Measurements from ENCODE around the gene BABAM2.

DNA sequence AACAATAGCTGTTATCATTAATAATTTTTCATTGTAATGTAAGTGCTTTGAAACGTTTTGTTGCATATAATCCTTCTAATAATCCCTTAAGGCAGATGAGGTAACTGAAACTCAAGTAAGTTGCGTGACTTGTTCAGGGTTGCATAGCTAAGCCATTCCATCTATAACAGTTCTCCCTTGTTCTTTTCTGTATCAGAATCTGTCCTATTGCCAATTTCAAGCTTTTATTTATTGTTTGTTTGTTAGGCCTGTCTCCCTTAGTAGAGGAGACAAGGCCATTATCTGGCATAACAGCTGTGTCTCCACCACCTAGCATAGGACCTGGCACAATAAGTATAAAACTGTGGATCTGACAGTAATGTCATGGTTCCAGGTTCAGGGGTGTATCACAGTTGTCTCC, 19.4 kb downstream of the BABAM2 start:
- TF ChIP-seq, protein P1, sequence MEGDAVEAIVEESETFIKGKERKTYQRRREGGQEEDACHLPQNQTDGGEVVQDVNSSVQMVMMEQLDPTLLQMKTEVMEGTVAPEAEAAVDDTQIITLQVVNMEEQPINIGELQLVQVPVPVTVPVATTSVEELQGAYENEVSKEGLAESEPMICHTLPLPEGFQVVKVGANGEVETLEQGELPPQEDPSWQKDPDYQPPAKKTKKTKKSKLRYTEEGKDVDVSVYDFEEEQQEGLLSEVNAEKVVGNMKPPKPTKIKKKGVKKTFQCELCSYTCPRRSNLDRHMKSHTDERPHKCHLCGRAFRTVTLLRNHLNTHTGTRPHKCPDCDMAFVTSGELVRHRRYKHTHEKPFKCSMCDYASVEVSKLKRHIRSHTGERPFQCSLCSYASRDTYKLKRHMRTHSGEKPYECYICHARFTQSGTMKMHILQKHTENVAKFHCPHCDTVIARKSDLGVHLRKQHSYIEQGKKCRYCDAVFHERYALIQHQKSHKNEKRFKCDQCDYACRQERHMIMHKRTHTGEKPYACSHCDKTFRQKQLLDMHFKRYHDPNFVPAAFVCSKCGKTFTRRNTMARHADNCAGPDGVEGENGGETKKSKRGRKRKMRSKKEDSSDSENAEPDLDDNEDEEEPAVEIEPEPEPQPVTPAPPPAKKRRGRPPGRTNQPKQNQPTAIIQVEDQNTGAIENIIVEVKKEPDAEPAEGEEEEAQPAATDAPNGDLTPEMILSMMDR (IDR thresholded peaks at IDR 0.05; ENCODE audit: poor library complexity) = no peak
- TF ChIP-seq EZH2 (IDR thresholded peaks at IDR 0.05; ENCODE audit: borderline replicate concordance) = no peak

Data from hepatocyte (in vitro differentiated cells).